Endometrial microvascular endothelial cells (primary cell): ENCODE measurements around the gene BABAM2. TPM values are rescaled to one million over a fixed set of nuclear protein-coding genes. Genes with fewer than 3 reads are reported as not detected.

ENCODE experiments used
- in situ Hi-C: cut with HindIII; loops from 2 replicates; pipeline ENCODE4 v1.10.0; 2017; ENCODE audit warnings: low sequenced_read_pairs, low pct_unique_long_range_greater_than_20kb; ENCODE audit errors: inconsistent ontology term
- total RNA-seq: library from RNA; depleted of rRNA; stranded (reverse); fragments of >200 nt; gene quantifications from one replicate; pipeline ENCODE4 v1.2.3, GENCODE V29; 2015; ENCODE audit errors: inconsistent ontology term

Gene BABAM2
- total RNA-seq, 1 donor from 2014 or later, result 24.8 TPM

DNA sequence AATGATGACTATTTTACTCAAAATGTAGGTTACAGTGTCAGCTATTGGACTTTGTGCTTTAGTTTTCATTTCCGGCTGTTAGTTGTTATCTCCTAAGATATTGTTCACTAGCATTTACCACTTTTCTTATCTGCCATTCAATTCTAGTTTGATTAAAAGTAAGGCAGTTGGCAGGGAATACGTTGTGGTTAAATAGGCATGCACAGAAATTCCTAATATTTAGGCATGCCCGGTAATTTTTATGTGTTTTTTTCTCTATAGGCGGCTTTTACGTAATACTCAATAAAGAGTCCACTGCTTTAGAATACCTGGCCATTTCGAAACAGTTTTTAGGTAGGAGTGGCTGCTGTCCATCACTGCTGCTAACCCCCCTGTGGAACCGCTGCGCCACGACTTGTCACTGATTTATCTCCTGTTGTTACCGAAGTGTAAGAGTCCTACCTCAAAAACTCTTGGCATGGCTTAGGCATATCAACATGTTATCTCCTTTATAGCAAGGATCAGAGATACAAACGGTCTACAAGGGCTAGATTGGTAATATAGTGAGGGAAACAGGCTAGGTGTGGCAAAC lies 39.5 kb downstream of the BABAM2 start:
- in situ Hi-C loops, result no loop called here

DNA sequence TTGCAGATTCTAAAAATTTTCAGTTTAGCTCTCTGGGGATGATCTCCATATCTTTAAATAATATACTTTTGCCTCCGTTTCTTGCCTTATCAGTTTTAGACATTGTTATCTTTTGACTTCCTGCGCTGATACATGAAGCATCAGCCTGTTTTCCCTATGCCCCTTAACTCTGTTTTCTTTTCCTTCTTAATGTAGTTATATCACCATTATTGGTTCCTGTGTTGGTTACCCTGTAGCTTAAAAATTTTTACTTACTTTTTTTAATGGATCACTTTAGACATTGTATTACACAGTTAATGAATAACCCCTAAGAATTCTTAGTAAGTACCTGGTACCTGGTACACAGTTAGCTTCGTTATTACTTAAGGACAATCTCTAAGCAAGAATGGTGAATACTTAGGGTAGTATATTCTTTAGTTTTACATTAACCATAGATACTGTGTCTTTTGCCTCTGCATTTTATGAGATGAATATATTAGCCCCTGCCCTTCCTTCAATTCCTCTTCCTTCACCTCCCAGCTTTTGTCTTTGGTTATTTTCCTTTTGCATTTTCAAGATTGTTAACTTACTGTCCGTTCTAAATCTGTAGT lies 40.9 kb downstream of the BABAM2 start:
- in situ Hi-C loops, result no loop called here

DNA sequence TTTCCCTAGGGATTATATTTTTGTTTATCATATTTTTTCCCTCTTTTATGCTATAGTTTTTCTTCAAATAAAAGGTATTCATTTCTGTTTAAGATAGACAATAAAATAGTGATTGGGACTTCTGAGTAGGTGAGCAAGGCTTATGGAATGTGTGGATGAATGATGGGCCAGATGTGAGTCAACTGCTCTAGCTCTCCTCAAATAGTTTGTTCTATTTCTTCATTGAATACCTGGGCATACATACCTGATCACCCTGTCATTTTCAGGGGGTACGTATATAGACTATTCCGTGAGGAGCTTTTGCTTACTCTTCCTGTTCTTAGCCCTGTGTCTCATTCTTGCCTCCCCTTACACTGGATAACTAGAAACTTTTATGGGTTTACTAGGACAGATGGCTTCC lies 41.9 kb downstream of the BABAM2 start:
- in situ Hi-C loops, result no loop called here

DNA sequence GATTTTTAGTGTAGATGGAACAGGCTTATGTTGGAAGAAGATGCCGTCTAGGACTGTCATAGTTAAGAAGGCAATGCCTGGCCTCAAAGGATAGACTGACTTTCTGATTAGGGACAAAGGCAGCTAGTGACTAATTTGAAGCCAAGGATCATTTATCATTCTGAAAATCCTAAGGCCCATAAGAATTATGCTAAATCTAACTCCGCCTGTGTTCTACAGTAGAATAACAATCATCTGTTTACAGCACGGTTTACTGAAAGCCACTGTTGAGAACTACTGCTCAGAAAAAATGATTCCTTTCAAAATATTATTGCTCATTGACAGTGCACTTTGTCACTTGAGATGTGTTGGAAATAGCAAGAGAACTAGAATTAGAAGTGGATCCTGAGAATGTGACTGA lies 44.5 kb downstream of the BABAM2 start:
- in situ Hi-C loops, result no loop called here

- in situ Hi-C loops, result no loop called here
These were observed 49.7 kb downstream of the BABAM2 start for GRCh38 chr2:27940090-27940671.

- in situ Hi-C loops, result no loop called here
These were observed 50.5 kb downstream of the BABAM2 start for GRCh38 chr2:27940982-27941381.

GRCh38 chr2:27942612-27943547 lies 52.4 kb downstream of the BABAM2 start:
- in situ Hi-C loops, result no loop called here

GRCh38 chr2:27946530-27947060 lies 56.1 kb downstream of the BABAM2 start:
- in situ Hi-C loops, result no loop called here

DNA sequence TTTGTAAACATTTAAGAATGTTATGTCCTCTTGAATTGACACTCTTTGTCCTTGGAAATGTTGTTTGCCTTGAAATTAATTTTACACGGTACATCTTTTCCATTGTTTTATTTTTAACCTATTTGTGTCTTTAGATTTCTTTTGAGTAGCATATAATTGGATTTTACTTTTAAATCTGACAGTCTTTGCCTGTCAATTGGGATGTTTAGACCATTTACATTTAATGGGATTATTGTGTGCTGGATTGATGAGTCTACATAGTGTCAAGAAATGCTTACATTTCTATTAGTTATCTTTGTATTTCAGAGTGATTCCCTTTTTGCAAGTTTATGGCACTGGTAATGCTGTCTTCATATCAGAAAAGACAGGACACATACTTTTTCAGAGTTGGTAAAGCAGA lies 61.5 kb downstream of the BABAM2 start:
- in situ Hi-C loops, result no loop called here

- in situ Hi-C loops, result no loop called here
These were observed 62.5 kb downstream of the BABAM2 start for GRCh38 chr2:27953077-27953476.

DNA sequence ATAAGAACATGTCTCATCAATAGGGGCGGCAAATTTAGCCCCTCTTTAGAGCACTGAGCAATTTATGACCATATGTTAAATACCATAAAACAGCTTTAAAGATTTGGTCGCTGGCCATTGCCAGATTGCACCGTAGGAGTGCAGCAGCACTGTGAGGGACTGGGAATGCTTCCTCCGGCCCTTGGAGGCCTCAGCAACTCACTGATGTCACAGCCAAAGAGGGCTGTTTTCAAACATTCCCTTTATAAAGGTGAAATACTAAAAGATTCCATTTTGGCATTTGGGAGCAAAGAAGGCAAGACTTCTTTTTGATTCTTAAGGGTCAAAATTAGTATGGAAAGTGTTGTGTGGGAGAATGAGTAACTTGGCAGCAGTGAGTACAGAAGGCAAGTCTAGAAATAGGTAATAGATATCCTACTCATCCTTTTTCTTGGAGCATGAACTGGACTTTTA lies 63.7 kb downstream of the BABAM2 start:
- in situ Hi-C loops, result no loop called here

GRCh38 chr2:27954771-27955383 lies 64.3 kb downstream of the BABAM2 start:
- in situ Hi-C loops, result no loop called here

DNA sequence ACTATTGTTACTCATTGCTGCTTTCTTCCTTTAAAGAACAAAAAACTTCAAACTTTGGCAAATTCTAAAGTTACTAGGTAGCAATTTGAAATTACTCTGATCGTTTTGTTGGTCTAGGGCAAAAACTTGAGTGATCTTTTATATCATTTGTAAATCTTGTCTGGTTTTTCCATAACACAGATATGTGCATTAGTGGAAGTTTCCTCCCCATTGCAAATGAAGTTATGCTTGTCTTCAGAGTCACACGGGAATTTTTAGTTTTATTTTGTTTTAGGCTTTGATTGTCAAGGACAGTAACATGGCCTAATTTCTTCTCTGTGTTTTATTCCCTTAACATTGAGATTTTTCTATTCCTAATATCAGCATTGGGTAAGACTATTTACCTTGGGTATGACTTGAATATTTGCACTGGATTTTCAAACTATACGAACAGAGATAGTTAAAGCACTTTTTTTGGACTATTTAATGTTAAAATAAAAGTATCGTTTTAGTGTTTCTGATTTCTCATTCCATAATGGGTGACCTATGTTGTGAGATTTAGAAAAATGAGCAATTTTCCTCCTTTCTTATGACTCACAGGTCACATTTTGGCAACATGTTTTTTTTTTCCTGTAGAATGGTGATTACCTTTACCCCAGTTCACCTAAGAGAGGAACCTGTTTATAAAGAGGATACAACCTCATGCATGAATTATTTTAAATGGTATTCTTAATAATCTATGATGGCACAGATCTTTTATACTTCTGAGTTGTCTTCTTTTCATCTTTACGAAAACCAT lies 65.0 kb downstream of the BABAM2 start:
- in situ Hi-C loops, result no loop called here

DNA sequence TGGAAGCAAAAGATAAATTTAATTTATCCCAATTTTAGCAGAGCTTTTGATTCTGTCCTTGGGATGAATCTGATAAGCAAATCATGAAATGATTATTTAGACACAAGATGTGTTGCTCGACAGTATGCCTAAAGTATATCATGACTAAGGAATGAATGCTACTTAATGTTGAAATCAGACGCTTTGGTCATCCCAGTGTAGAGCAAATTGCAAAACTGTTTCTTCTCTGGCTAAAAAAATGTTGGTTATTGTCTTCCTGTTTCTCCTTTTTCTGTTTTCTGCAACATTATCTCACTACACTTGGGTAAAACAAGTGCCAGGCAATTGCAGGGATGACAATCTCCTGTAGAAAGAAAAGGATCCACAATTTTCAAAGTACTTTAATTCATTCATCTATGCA lies 66.4 kb downstream of the BABAM2 start:
- in situ Hi-C loops, result no loop called here

DNA sequence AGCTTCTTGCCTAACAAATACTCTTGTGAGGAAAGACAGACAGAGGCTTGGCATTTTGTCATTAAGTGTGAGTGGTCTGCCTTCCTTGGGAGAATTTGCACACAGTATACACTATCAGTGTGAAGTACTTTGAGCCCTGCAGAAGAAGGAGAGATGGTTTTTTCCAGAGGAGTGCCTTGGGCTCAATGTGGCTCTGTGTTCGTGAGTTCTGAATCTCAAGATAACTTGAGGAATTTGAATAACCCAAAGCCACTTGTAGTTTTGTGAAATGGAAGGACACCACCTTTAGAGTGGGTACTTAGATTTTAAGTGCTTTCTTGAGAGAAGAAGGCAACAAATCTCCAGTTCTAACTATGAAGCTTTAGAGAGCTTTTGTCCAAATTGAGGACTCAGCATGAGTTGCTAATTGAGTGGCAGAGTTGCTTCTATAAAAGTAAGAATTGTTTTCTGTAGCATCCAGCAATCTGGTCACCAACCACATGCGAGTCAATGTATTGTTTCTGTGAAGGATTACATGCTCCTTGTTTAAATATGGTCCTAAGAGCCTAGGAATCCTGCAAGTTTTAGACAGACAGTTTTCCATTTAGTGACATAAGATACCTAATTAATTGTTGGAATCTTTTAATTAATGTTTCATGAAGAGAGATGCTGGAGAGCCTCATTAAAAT lies 68.3 kb downstream of the BABAM2 start:
- in situ Hi-C loops, result no loop called here

DNA sequence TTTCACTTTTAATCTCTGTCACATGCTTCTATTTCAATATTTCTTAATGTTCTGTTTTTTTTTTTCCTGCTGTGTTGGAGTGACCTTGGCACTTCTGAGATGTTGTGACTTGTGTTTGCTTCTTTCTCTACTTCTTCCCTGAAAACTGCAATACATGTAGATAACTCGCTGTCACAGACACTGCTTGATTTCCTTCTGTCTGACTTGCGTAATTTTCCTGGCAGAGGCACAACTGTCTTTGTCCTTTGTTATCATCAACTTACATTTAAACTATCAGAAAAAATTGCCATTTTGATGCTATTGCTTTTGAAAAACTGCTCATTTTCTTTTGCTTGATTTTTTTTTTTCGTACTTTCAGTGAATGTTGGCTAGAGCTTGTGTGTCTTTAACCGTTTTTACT lies 69.0 kb downstream of the BABAM2 start:
- in situ Hi-C loops, result no loop called here

- in situ Hi-C loops, result no loop called here
These were observed 69.8 kb downstream of the BABAM2 start for GRCh38 chr2:27960237-27960912.
